H9 (cell line): Measurements from ENCODE around the gene CSTF3. TPM values are rescaled to one million over a fixed set of nuclear protein-coding genes. Genes with fewer than 3 reads are reported as not detected.

Source experiments
- DNase-seq: peaks from one replicate; pipeline ENCODE4 v3.0.0-alpha.2; 2017
- H2AFZ ChIP-seq: one replicate; pipeline ENCODE4 v1.6.1; 2013; ENCODE audit warnings: mild to moderate bottlenecking, low read length, control low read depth, moderate library complexity
- H2AK5ac ChIP-seq: 2 replicates; pipeline ENCODE4 v1.6.1; 2013; ENCODE audit warnings: low read length, control low read depth, mixed read lengths; ENCODE audit not compliant: insufficient read length
- H2BK120ac ChIP-seq: one replicate; pipeline ENCODE4 v1.6.1; 2013; ENCODE audit warnings: low read depth, mild to moderate bottlenecking, low read length, control low read depth, inconsistent platforms; ENCODE audit not compliant: poor library complexity, severe bottlenecking
- H2BK12ac ChIP-seq: 2 replicates; pipeline ENCODE4 v1.6.1; 2013; ENCODE audit warnings: low read length, control low read depth, mixed read lengths, low read depth; ENCODE audit not compliant: insufficient read length
- H2BK15ac ChIP-seq: 2 replicates; pipeline ENCODE4 v1.6.1; 2013; ENCODE audit warnings: low read depth, low read length, control low read depth
- H2BK20ac ChIP-seq: one replicate; pipeline ENCODE4 v1.6.1; 2013; ENCODE audit warnings: low read depth, mild to moderate bottlenecking, low read length, control low read depth, inconsistent platforms; ENCODE audit not compliant: poor library complexity, severe bottlenecking
- H2BK5ac ChIP-seq: 2 replicates; pipeline ENCODE4 v1.6.1; 2013; ENCODE audit warnings: low read length, control low read depth, mixed read lengths; ENCODE audit not compliant: insufficient read length
- H3K14ac ChIP-seq: 2 replicates; pipeline ENCODE4 v1.6.1; 2013; ENCODE audit warnings: low read length, control low read depth; ENCODE audit not compliant: insufficient read depth
- H3K18ac ChIP-seq: 2 replicates; pipeline ENCODE4 v1.6.1; 2013; ENCODE audit warnings: low read depth, mild to moderate bottlenecking, mixed read lengths, low read length, control low read depth; ENCODE audit not compliant: insufficient read length
- H3K23ac ChIP-seq: 2 replicates; pipeline ENCODE4 v1.6.1; 2013; ENCODE audit warnings: low read length, control low read depth, mixed read lengths, low read depth; ENCODE audit not compliant: insufficient read length
- H3K23me2 ChIP-seq: 2 replicates; pipeline ENCODE4 v1.6.1; 2013; ENCODE audit warnings: low read depth, mild to moderate bottlenecking, mixed read lengths, low read length, control low read depth; ENCODE audit not compliant: insufficient read length, poor library complexity, severe bottlenecking
- H3K27ac ChIP-seq: 2 replicates; pipeline ENCODE4 v1.5.1; 2013; ENCODE audit warnings: low read length, control low read depth, mixed read lengths, low read depth; ENCODE audit not compliant: insufficient read length
- H3K27me3 ChIP-seq: 2 replicates; pipeline ENCODE4 v1.6.1; 2013; ENCODE audit warnings: low read length, control low read depth, inconsistent platforms; ENCODE audit not compliant: insufficient read depth
- H3K4ac ChIP-seq: 2 replicates; pipeline ENCODE4 v1.6.1; 2013; ENCODE audit warnings: low read depth, mild to moderate bottlenecking, control low read depth, inconsistent platforms, low read length, moderate library complexity
- H3K4me1 ChIP-seq: 2 replicates; pipeline ENCODE4 v1.6.1; 2013; ENCODE audit warnings: low read length, control low read depth, inconsistent platforms; ENCODE audit not compliant: insufficient read depth
- H3K4me2 ChIP-seq: 2 replicates; pipeline ENCODE4 v1.6.1; 2013; ENCODE audit warnings: low read length, control low read depth, mixed read lengths; ENCODE audit not compliant: insufficient read length, insufficient read depth
- H3K56ac ChIP-seq: 2 replicates; pipeline ENCODE4 v1.6.1; 2013; ENCODE audit warnings: low read depth, mild to moderate bottlenecking, mixed read lengths, low read length, control low read depth; ENCODE audit not compliant: insufficient read length
- H3K79me1 ChIP-seq: 2 replicates; pipeline ENCODE4 v1.6.1; 2013; ENCODE audit warnings: low read depth, mild to moderate bottlenecking, moderate library complexity, low read length, control low read depth, inconsistent platforms; ENCODE audit not compliant: insufficient read depth, poor library complexity, severe bottlenecking
- H3K79me2 ChIP-seq: 2 replicates; pipeline ENCODE4 v1.6.1; 2013; ENCODE audit warnings: low read length, control low read depth, inconsistent platforms; ENCODE audit not compliant: insufficient read depth
- H3K9ac ChIP-seq: 2 replicates; pipeline ENCODE4 v1.6.1; 2013; ENCODE audit warnings: low read length, control low read depth, mixed read lengths; ENCODE audit not compliant: insufficient read length; ENCODE audit errors: extremely low read depth
- H3K9me3 ChIP-seq: one replicate; pipeline ENCODE4 v1.6.1; 2013; ENCODE audit warnings: low read depth, low read length, inconsistent platforms; ENCODE audit not compliant: control insufficient read depth
- H3T11ph ChIP-seq: one replicate; pipeline ENCODE4 v1.6.1; 2013; ENCODE audit warnings: mild to moderate bottlenecking, low read length, control low read depth, inconsistent platforms
- H4K20me1 ChIP-seq: one replicate; pipeline ENCODE4 v1.6.1; 2013; ENCODE audit not compliant: control insufficient read depth, insufficient read length, insufficient read depth
- H4K5ac ChIP-seq: 2 replicates; pipeline ENCODE4 v1.6.1; 2013; ENCODE audit warnings: low read depth, mild to moderate bottlenecking, mixed read lengths, low read length, control low read depth; ENCODE audit not compliant: insufficient read length
- H4K8ac ChIP-seq: replicated peaks from 2 replicates; pipeline ENCODE4 v1.6.1; 2013; ENCODE audit warnings: low read length, control low read depth, mixed read lengths, low read depth; ENCODE audit not compliant: insufficient read length
- H4K91ac ChIP-seq: 2 replicates; pipeline ENCODE4 v1.6.1; 2013; ENCODE audit warnings: low read depth, mild to moderate bottlenecking, moderate library complexity, mixed read lengths, low read length, control low read depth; ENCODE audit not compliant: insufficient read length
- H3K27ac Mint-ChIP-seq, 3 experiments: 2 replicates in 2 of 3; 3 replicates in 1 of 3; pipeline ENCODE4 v1.8.0; 2020 to 2021; ENCODE audit warnings: mixed read lengths in 3 of 3, mild to moderate bottlenecking in 1 of 3, moderate library complexity in 1 of 3
- H3K27me3 Mint-ChIP-seq: 2 replicates; pipeline ENCODE4 v1.8.0; 2021; ENCODE audit warnings: low read depth, mild to moderate bottlenecking, moderate library complexity, mixed read lengths
- H3K36me3 Mint-ChIP-seq, 3 experiments: 2 replicates in 2 of 3; 3 replicates in 1 of 3; pipeline ENCODE4 v1.8.0; 2020 to 2021; ENCODE audit warnings: low read depth in 3 of 3, mixed read lengths in 3 of 3; ENCODE audit not compliant: insufficient read depth in 1 of 3
- H3K4me1 Mint-ChIP-seq, 2 experiments: 2 replicates each; pipeline ENCODE4 v1.8.0; 2020; ENCODE audit warnings: mixed read lengths in 2 of 2
- H3K4me3 Mint-ChIP-seq, 2 experiments: 2 replicates in 1 of 2; 3 replicates in 1 of 2; pipeline ENCODE4 v1.8.0; 2020 to 2021; ENCODE audit warnings: mild to moderate bottlenecking in 2 of 2, mixed read lengths in 2 of 2, moderate library complexity in 1 of 2
- H3K9me3 Mint-ChIP-seq, 2 experiments: 2 replicates in 1 of 2; 3 replicates in 1 of 2; pipeline ENCODE4 v1.8.0; 2020; ENCODE audit warnings: mild to moderate bottlenecking in 2 of 2, mixed read lengths in 2 of 2, moderate library complexity in 1 of 2
- WGBS: extraction: QIAGEN DNeasy Blood & Tissue Kit; methylation state at CpG from one replicate; pipeline ENCODE4 v1.1.7; 2013; ENCODE audit warnings: missing lambda C conversion rate, low lambda C conversion rate, mixed read lengths; ENCODE audit not compliant: insufficient read length; ENCODE audit errors: extremely low coverage; 5-methylcytosine and 5-hydroxymethylcytosine counted together
- total RNA-seq: library from RNA; stranded (reverse); gene quantifications from 2 replicates; pipeline ENCODE4 v1.2.1, GENCODE V29; 2021
- TF ChIP-seq, protein P1 (sequence below): fragments of 200-600 bp; sonication (generic); conservative IDR thresholded peaks from 3 replicates; pipeline ENCODE4 v1.8.0; 2021; ENCODE audit warnings: antibody characterized with exemption, mild to moderate bottlenecking

CSTF3 gene
- total RNA-seq, 1 experiment from 2014 or later, result 41.5 TPM

DNA sequence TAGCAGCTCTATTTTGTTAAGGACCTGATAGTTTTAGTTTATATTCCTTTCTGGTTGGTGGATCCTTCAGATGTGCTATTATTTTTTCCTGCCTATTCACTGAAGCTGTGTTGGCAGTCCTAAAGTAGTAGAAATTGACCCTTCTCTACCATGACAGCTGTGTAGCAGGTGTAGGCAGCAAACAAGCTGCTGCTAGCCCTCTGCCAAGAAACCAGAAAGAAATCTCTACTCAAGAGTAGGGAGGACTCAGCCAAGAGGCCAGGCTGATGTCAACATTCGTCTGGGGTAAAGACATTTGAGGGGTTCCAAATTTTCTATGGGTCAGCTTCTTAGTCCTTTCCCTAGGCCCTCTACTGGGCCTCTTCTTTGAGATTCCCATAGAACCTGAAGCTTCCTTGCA is 51.2 kb downstream of the CSTF3 start:
- Histone ChIP-seq H3K9me3 (no peaks in the 10 kb centered on the region), H2BK20ac (no peak overlapping the region), H2BK120ac (no peak overlapping the region), H3K4ac (no peak overlapping the region), H3K27me3 (no peaks in the 10 kb centered on the region), H3K23ac (no peak overlapping the region), H2AFZ (no peak overlapping the region), H3K79me1 (no peaks in the 10 kb centered on the region), H3K4me2 (no peak overlapping the region), H4K91ac (no peak overlapping the region), H3K56ac (no peak overlapping the region), H3K79me2 (no peaks in the 10 kb centered on the region), H4K20me1 (no peaks in the 10 kb centered on the region), H3K23me2 (no peaks in the 10 kb centered on the region), H3K27ac (no peak overlapping the region), H3K18ac (no peak overlapping the region), H3K4me1 (no peaks in the 10 kb centered on the region), H4K8ac (no peak overlapping the region), H2BK15ac (no peak overlapping the region), H3K9ac (no peak overlapping the region), H2BK5ac (no peak overlapping the region), H2BK12ac (no peak overlapping the region), H2AK5ac (no peak overlapping the region), H4K5ac (no peak overlapping the region), H3K14ac (no peak overlapping the region), H3T11ph (no peak overlapping the region)
- TF ChIP-seq, protein P1, sequence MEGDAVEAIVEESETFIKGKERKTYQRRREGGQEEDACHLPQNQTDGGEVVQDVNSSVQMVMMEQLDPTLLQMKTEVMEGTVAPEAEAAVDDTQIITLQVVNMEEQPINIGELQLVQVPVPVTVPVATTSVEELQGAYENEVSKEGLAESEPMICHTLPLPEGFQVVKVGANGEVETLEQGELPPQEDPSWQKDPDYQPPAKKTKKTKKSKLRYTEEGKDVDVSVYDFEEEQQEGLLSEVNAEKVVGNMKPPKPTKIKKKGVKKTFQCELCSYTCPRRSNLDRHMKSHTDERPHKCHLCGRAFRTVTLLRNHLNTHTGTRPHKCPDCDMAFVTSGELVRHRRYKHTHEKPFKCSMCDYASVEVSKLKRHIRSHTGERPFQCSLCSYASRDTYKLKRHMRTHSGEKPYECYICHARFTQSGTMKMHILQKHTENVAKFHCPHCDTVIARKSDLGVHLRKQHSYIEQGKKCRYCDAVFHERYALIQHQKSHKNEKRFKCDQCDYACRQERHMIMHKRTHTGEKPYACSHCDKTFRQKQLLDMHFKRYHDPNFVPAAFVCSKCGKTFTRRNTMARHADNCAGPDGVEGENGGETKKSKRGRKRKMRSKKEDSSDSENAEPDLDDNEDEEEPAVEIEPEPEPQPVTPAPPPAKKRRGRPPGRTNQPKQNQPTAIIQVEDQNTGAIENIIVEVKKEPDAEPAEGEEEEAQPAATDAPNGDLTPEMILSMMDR, result no peak
- Mint-ChIP-seq H3K27me3 (no peaks in the 10 kb centered on the region), H3K4me1 (no peaks in the 10 kb centered on the region), H3K9me3 (no peaks in the 10 kb centered on the region), H3K4me3 (no peak overlapping the region), H3K27ac (no peak overlapping the region), H3K36me3 (peaks cover 6 to 19% (median 10%) of the 10 kb centered on the region in 3 experiments; a peak in 5 of 7 replicates)
- no peak for DNase-seq
- WGBS, result no CpG with 5 or more reads among the region's 1 CpG
